MM.1S (cell line): ENCODE data around the gene SCRN3.

Experiments
- DNase-seq: peaks from one replicate; pipeline ENCODE4 v3.0.0-alpha.2; 2015
- H2AFZ ChIP-seq: fragments of 300-600 bp; sonication (generic); 2 replicates; pipeline ENCODE4 v1.6.0; 2016; ENCODE audit warnings: antibody characterized with exemption, low read length
- H3F3A ChIP-seq: fragments of 300-600 bp; sonication (generic); 2 replicates; pipeline ENCODE4 v1.6.1; 2016; ENCODE audit warnings: mild to moderate bottlenecking, antibody characterized with exemption, low read length, moderate library complexity, mixed read lengths; ENCODE audit not compliant: insufficient read depth
- H3K27ac ChIP-seq: fragments of 300-600 bp; sonication (generic); 2 replicates; pipeline ENCODE4 v1.5.1; 2016; ENCODE audit warnings: mild to moderate bottlenecking, low read length
- H3K27me3 ChIP-seq: fragments of 300-600 bp; sonication (generic); replicated peaks from 2 replicates; pipeline ENCODE4 v1.6.0; 2016; ENCODE audit warnings: low read length; ENCODE audit not compliant: insufficient read depth
- H3K36me3 ChIP-seq: fragments of 300-600 bp; sonication (generic); replicated peaks from 2 replicates; pipeline ENCODE4 v1.6.1; 2016; ENCODE audit warnings: mild to moderate bottlenecking, low read length, mixed read lengths; ENCODE audit not compliant: insufficient read depth
- H3K4me1 ChIP-seq: fragments of 300-600 bp; sonication (generic); 2 replicates; pipeline ENCODE4 v1.6.1; 2016; ENCODE audit warnings: low read length, mixed read lengths
- H3K4me2 ChIP-seq: fragments of 300-600 bp; sonication (generic); 2 replicates; pipeline ENCODE4 v1.6.0; 2016; ENCODE audit warnings: low read depth, low read length
- H3K4me3 ChIP-seq: fragments of 300-600 bp; sonication (generic); 2 replicates; pipeline ENCODE4 v1.5.1; 2016; ENCODE audit warnings: low read length, mixed read lengths
- H3K79me2 ChIP-seq: fragments of 300-600 bp; sonication (generic); 2 replicates; pipeline ENCODE4 v1.6.1; 2016; ENCODE audit warnings: mixed run types, low read length, mixed read lengths
- H3K9ac ChIP-seq: fragments of 300-600 bp; sonication (generic); 2 replicates; pipeline ENCODE4 v1.6.1; 2016; ENCODE audit warnings: low read length, mixed read lengths
- H3K9me2 ChIP-seq: fragments of 300-600 bp; sonication (generic); replicated peaks from 2 replicates; pipeline ENCODE4 v1.6.1; 2016; ENCODE audit warnings: mild to moderate bottlenecking, low read length, mixed read lengths; ENCODE audit not compliant: insufficient read depth
- H3K9me3 ChIP-seq: fragments of 300-600 bp; sonication (generic); replicated peaks from 2 replicates; pipeline ENCODE4 v1.6.1; 2016; ENCODE audit warnings: mild to moderate bottlenecking, low read length, mixed read lengths; ENCODE audit not compliant: insufficient read depth
- H4K20me1 ChIP-seq: fragments of 300-600 bp; sonication (generic); 2 replicates; pipeline ENCODE4 v1.6.1; 2016; ENCODE audit warnings: mild to moderate bottlenecking, low read length, moderate library complexity, mixed read lengths; ENCODE audit not compliant: insufficient read depth
- EZH2 ChIP-seq: fragments of 300-600 bp; sonication (generic); optimal IDR thresholded peaks from 2 replicates; pipeline ENCODE3; 2017; ENCODE audit warnings: low read depth, mild to moderate bottlenecking, antibody characterized with exemption, low read length, mixed read lengths
- EZH2phosphoT487 ChIP-seq: fragments of 300-600 bp; sonication (generic); IDR thresholded peaks from 2 replicates; pipeline ENCODE4 v1.6.1; 2018; ENCODE audit warnings: antibody characterized with exemption, low read length
- TF ChIP-seq, protein P1 (sequence below): fragments of 300-600 bp; sonication (generic); IDR thresholded peaks from 2 replicates; pipeline ENCODE4 v1.5.1; 2016; ENCODE audit warnings: antibody characterized with exemption, low read length, mixed read lengths

The SCRN3 gene

DNA sequence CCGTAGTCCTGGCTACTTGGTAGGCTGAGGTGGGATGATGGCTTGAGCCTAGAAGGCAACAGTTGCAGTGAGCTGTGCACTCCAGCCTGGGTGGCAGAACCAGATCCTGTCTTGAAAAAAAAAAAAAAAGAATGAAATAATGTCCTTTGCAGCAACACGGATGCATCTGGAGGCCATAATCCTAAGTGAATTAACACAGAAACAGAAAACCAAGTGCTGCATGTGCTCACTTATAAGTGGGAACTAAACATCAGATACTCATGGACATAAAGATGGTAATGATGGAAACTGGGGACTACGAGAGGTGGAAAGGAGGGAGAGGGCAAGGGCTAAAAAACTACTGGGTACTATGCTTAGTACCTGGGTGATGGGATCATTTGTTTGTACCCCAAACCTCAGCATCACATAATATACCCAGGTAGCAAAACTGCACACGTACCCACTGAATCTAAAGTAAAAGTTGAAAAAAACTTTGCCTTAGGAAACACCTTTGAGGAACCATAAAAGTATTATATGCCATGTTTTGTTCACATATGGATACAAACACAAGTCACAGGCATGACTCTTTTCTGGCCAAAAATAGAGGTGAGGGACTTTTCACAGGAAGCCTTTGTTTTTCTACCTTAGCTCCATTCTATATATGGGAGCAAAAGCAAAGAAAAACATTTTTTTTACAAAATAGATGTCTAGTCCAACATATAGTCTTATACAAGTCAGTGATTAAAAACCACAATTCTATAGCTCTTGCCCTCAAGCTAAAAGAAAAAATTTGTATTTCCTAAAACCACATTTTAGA, 54.7 kb downstream of the SCRN3 start:
- DNase-seq: peak; percentile 75
- Histone ChIP-seq H3K36me3 (peaks cover 3% of the 10 kb centered on the region; the same call in 1 of the 2 replicates), H3K27ac (peak overlapping the region; percentile 67), H3K9ac (0 out of 2 replicates have a peak overlapping the region, but pooled peaks have one; percentile 3), H2AFZ (peak overlapping the region; percentile 35), H3K9me3 (no peaks in the 10 kb centered on the region), H3K4me3 (no peak overlapping the region), H3K9me2 (no peaks in the 10 kb centered on the region), H3K4me2 (peak overlapping the region; percentile 50), H3F3A (no peaks in the 10 kb centered on the region), H3K79me2 (no peaks in the 10 kb centered on the region), H4K20me1 (no peaks in the 10 kb centered on the region), H3K27me3 (no peaks in the 10 kb centered on the region), H3K4me1 (peaks cover 18% of the 10 kb centered on the region)
- TF ChIP-seq, protein P1, sequence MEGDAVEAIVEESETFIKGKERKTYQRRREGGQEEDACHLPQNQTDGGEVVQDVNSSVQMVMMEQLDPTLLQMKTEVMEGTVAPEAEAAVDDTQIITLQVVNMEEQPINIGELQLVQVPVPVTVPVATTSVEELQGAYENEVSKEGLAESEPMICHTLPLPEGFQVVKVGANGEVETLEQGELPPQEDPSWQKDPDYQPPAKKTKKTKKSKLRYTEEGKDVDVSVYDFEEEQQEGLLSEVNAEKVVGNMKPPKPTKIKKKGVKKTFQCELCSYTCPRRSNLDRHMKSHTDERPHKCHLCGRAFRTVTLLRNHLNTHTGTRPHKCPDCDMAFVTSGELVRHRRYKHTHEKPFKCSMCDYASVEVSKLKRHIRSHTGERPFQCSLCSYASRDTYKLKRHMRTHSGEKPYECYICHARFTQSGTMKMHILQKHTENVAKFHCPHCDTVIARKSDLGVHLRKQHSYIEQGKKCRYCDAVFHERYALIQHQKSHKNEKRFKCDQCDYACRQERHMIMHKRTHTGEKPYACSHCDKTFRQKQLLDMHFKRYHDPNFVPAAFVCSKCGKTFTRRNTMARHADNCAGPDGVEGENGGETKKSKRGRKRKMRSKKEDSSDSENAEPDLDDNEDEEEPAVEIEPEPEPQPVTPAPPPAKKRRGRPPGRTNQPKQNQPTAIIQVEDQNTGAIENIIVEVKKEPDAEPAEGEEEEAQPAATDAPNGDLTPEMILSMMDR: no peak

DNA sequence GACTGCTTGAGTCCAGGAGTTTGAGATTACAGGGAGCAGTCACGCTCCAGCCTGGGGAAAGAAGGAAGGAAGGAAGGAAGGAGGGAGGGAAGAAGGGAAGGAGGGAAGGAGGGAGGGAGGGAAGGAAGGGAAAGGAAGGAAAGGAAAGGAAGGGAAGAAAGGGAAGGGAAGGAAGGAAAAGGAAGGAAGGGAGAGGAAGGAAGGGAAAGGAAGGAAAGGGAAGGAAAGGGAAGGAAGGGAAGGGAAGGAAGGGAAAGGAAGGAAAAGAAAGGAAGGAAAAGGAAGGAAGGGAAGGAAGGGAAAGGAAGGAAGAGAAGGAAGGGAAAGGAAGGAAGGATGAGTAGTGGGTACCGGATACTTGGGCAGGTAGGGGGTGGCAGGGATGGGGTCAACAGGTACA, 59.0 kb downstream of the SCRN3 start:
- Histone ChIP-seq H4K20me1 (no peaks in the 10 kb centered on the region), H3K9ac (no peak overlapping the region), H3K27me3 (no peaks in the 10 kb centered on the region), H2AFZ (no peak overlapping the region), H3K4me3 (no peak overlapping the region), H3K27ac (no peak overlapping the region), H3K9me2 (no peaks in the 10 kb centered on the region), H3K9me3 (no peaks in the 10 kb centered on the region), H3K79me2 (no peaks in the 10 kb centered on the region), H3K4me1 (peaks cover 18% of the 10 kb centered on the region), H3K36me3 (no peaks in the 10 kb centered on the region), H3K4me2 (no peak overlapping the region), H3F3A (no peaks in the 10 kb centered on the region)
- DNase-seq: no peak
- TF ChIP-seq EZH2phosphoT487 (no peak), EZH2 (no peak)
- TF ChIP-seq, protein P1: no peak

DNA sequence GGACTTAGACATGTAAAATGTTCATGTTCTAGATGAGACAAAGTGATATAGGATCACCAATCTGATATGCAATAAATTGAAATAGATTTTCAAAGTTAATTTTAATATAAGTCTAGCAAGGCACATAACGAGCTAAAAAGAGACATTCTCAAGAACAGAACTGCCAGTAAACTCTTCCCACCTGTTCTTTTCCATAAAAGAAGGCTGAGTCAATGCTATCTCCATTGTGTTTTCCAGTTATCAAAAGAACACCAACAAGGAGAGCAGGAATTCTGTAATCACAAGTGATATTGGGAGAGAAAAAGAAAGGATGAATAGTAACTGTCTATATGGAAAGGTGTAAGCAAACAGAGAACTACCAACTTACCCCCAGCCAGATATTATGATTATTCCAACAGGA, 65.7 kb downstream of the SCRN3 start:
- Histone ChIP-seq H3K27ac (no peak overlapping the region), H3K9me3 (no peaks in the 10 kb centered on the region), H3K36me3 (no peaks in the 10 kb centered on the region), H3K4me2 (no peak overlapping the region), H3K79me2 (no peaks in the 10 kb centered on the region), H3K9me2 (no peaks in the 10 kb centered on the region), H3F3A (no peaks in the 10 kb centered on the region), H3K27me3 (no peaks in the 10 kb centered on the region), H2AFZ (no peak overlapping the region), H4K20me1 (no peaks in the 10 kb centered on the region), H3K9ac (no peak overlapping the region), H3K4me1 (no peaks in the 10 kb centered on the region), H3K4me3 (no peak overlapping the region)
- DNase-seq: no peak
- TF ChIP-seq, protein P1: no peak
- TF ChIP-seq EZH2phosphoT487 (no peak), EZH2 (no peak)
